Stimulated activated CD4-positive, alpha-beta T cell treated with anti-CD3 and anti-CD28 coated beads, Interleukin-15, amount 100 ng/mL, for 48 hours (primary cell): ENCODE data around the gene OR6B2.
"Not testable (repeated sequence)": the region's sequence is repeated elsewhere in the genome, so short reads cannot be mapped to it uniquely, and the experiment has no call there.

ENCODE experiments used
- DNase-seq, 2 donors: peaks; one replicate each; pipeline ENCODE4 v3.0.0-alpha.2; 2020; ENCODE audit warnings: low read depth in 2 of 2

The OR6B2 gene

GRCh38 chr2:240030379-240031094 lies at the start of gene OR6B2:
Gene OR6B2, minus strand, starts transcription at chr2:240030429. Its CDS starts 0 bp downstream, at chr2:240030429.
- DNase-seq: no peak

GRCh38 chr2:240078631-240079030 lies 48.4 kb upstream of the OR6B2 start:
- no peak for DNase-seq

GRCh38 chr2:240077442-240077841 lies 47.2 kb upstream of the OR6B2 start:
- no peak for DNase-seq

GRCh38 chr2:240074545-240074944 lies 44.3 kb upstream of the OR6B2 start:
- DNase-seq: no peak

GRCh38 chr2:240070907-240071306 lies 40.7 kb upstream of the OR6B2 start:
- DNase-seq: no peak

GRCh38 chr2:240069829-240070228 lies 39.6 kb upstream of the OR6B2 start:
- no peak for DNase-seq

- DNase-seq: no peak
Measured at GRCh38 chr2:240068193-240068592, 38.0 kb upstream of the OR6B2 start.

- no peak for DNase-seq
Measured at GRCh38 chr2:240066489-240066888, 36.3 kb upstream of the OR6B2 start.

GRCh38 chr2:240064898-240065297 lies 34.7 kb upstream of the OR6B2 start:
- no peak for DNase-seq

- DNase-seq: peak; percentile 9 to 30
Measured at GRCh38 chr2:240060977-240061591, 30.9 kb upstream of the OR6B2 start.

- no peak for DNase-seq
Measured at GRCh38 chr2:240056678-240057077, 26.4 kb upstream of the OR6B2 start.

- DNase-seq: no peak
Measured at GRCh38 chr2:240055177-240055917, 25.1 kb upstream of the OR6B2 start.

GRCh38 chr2:240053173-240054155 lies 23.2 kb upstream of the OR6B2 start, which contains the start of gene OR6B3:
Gene OR6B3, minus strand, starts transcription at chr2:240053521.
- DNase-seq: no peak

GRCh38 chr2:240052524-240052923 lies 22.3 kb upstream of the OR6B2 start:
- DNase-seq: no peak

GRCh38 chr2:240051697-240052096 lies 21.5 kb upstream of the OR6B2 start:
- DNase-seq: no peak

- no peak for DNase-seq
Measured at GRCh38 chr2:240050278-240050677, 20.0 kb upstream of the OR6B2 start.

GRCh38 chr2:240048237-240048636 lies 18.0 kb upstream of the OR6B2 start:
- no peak for DNase-seq

- DNase-seq: no peak
Measured at GRCh38 chr2:240045098-240045497, 14.9 kb upstream of the OR6B2 start.

GRCh38 chr2:240044096-240044495 lies 13.9 kb upstream of the OR6B2 start:
- not testable (repeated sequence) for DNase-seq

GRCh38 chr2:240043279-240043989 lies 13.2 kb upstream of the OR6B2 start:
- DNase-seq: no peak

- no peak for DNase-seq
Measured at GRCh38 chr2:240042740-240043139, 12.5 kb upstream of the OR6B2 start.
